CD4-positive, alpha-beta T cell (primary cell): ENCODE results near the gene GNE. TPM values are rescaled to one million over a fixed set of nuclear protein-coding genes. Genes with fewer than 3 reads are reported as not detected.

Experiments
- ATAC-seq: fragments of 200-7000 bp; cut with Tn5 transposase; one replicate; pipeline ENCODE4 v1.10.0; 2022; ENCODE audit warnings: mild to moderate bottlenecking; ENCODE audit not compliant: poor library complexity
- CTCF ChIA-PET: fragments of 350-600 bp; sonication (Branson Sonifier 250); formaldehyde crosslinking; loops from one replicate; lab custom pipeline; 2021; ENCODE audit warnings: antibody characterized with exemption, inconsistent platforms; lab: Charles Lee
- POLR2A ChIA-PET: fragments of 350-600 bp; sonication (Branson Sonifier 250); formaldehyde crosslinking; loops from one replicate; lab custom pipeline; 2021; ENCODE audit warnings: antibody characterized with exemption, inconsistent platforms; lab: Charles Lee
- DNase-seq, 14 experiments: peaks; one replicate each; pipeline ENCODE4 v3.0.0-alpha.2; 2013 to 2020; ENCODE audit warnings: mixed read lengths in 2 of 14
- H3K27ac ChIP-seq, 2 donors: one replicate each; pipeline versions ENCODE4 v1.5.1 to v1.7.0; 2013; ENCODE audit warnings: low read length in 2 of 2, low read depth in 1 of 2, mild to moderate bottlenecking in 1 of 2
- H3K27me3 ChIP-seq, 2 experiments: 1 replicate in 1 of 2; 2 replicates in 1 of 2; pipeline versions ENCODE4 v1.6.1 to v1.7.0; 2013; ENCODE audit warnings: low read length in 2 of 2, control low read depth in 1 of 2, mild to moderate bottlenecking in 1 of 2, moderate library complexity in 1 of 2; ENCODE audit not compliant: insufficient read depth in 2 of 2, control insufficient read depth in 1 of 2
- H3K36me3 ChIP-seq: one replicate; pipeline ENCODE4 v1.6.1; 2013; ENCODE audit warnings: low read length, control low read depth; ENCODE audit not compliant: insufficient read depth
- H3K4me1 ChIP-seq: one replicate; pipeline ENCODE4 v1.6.1; 2013; ENCODE audit warnings: low read length, control low read depth; ENCODE audit not compliant: insufficient read depth
- H3K4me3 ChIP-seq: one replicate; pipeline ENCODE4 v1.5.1; 2013; ENCODE audit warnings: mild to moderate bottlenecking, low read length, moderate library complexity
- H3K9me3 ChIP-seq, 2 experiments: 1 replicate in 1 of 2; 2 replicates in 1 of 2; pipeline versions ENCODE4 v1.6.1 to v1.7.0; 2013; ENCODE audit warnings: low read length in 2 of 2, mild to moderate bottlenecking in 2 of 2, control low read depth in 1 of 2, moderate library complexity in 1 of 2; ENCODE audit not compliant: control insufficient read depth in 1 of 2, insufficient read depth in 1 of 2
- H3K27ac Mint-ChIP-seq: one replicate; pipeline ENCODE4 v1.8.0; 2020; ENCODE audit warnings: mixed read lengths
- H3K27me3 Mint-ChIP-seq: one replicate; pipeline ENCODE4 v1.8.0; 2021; ENCODE audit warnings: mixed read lengths
- H3K36me3 Mint-ChIP-seq: one replicate; pipeline ENCODE4 v1.8.0; 2021; ENCODE audit warnings: low read depth, mixed read lengths
- H3K4me1 Mint-ChIP-seq: one replicate; pipeline ENCODE4 v1.8.0; 2021; ENCODE audit warnings: low read depth, mixed read lengths
- H3K4me3 Mint-ChIP-seq: one replicate; pipeline ENCODE4 v1.8.0; 2020; ENCODE audit warnings: mild to moderate bottlenecking, mixed read lengths
- H3K9me3 Mint-ChIP-seq: one replicate; pipeline ENCODE4 v1.8.0; 2020; ENCODE audit warnings: mixed read lengths
- CTCF ChIP-seq: fragments of 200-600 bp; IDR thresholded peaks from one replicate; pipeline ENCODE4 v1.8.0; 2022; ENCODE audit warnings: antibody characterized with exemption, mild to moderate bottlenecking
- intact Hi-C, 2 experiments: fragments of 100-400 bp; cut with DNase I in 1 of 2; cut with micrococcal nuclease in 1 of 2; formaldehyde crosslinking; loops; one replicate each; pipeline versions ENCODE4 v1.15.1 to v1.9.0; 2023 to 2025; cut with DNase I, micrococcal nuclease
- total RNA-seq, 174 experiments: library from RNA in 2 of 174; stranded (reverse) in 2 of 174; gene quantifications; one replicate each; pipeline ENCODE4 v1.2.3 and lab custom pipeline; 2021 to 2026

GNE gene
- total RNA-seq, 2 experiments from 2014 or later, result 12.5 to 14.6 TPM

- intact Hi-C loops, result no loop called here
- no peak for TF ChIP-seq CTCF
- POLR2A ChIA-PET, result no interaction called here
- peaks cover 35% of the 10 kb centered on the region for H3K36me3 ChIP-seq
- Mint-ChIP-seq H3K27ac (no peak overlapping the region), H3K4me1 (no peaks in the 10 kb centered on the region), H3K36me3 (peaks cover 69% of the 10 kb centered on the region), H3K4me3 (no peak overlapping the region), H3K9me3 (no peaks in the 10 kb centered on the region), H3K27me3 (no peaks in the 10 kb centered on the region)
- DNase-seq, result no peak
- no peaks in the 10 kb centered on the region for H3K9me3 ChIP-seq
- no peaks in the 10 kb centered on the region for H3K27me3 ChIP-seq
- no peaks in the 10 kb centered on the region for H3K4me1 ChIP-seq
- no peak for ATAC-seq
- no peak overlapping the region for H3K4me3 ChIP-seq
- CTCF ChIA-PET, result interaction anchor here (0.5 kb wide), 1 partner anchor 9 kb away, joined by 3 read pairs; no protein-coding TSS in a partner anchor
- no peak overlapping the region for H3K27ac ChIP-seq
Measured at GRCh38 chr9:36237230-36237629, 21.0 kb downstream of the GNE start.

- H3K4me3 Mint-ChIP-seq, result no peak overlapping the region
- Histone ChIP-seq H3K4me3 (no peak overlapping the region), H3K36me3 (peaks cover 79% of the 10 kb centered on the region), H3K27ac (no peak overlapping the region), H3K27me3 (no peaks in the 10 kb centered on the region), H3K9me3 (peaks cover 7 to 15% of the 10 kb centered on the region in 2 experiments), H3K4me1 (peaks cover 15% of the 10 kb centered on the region)
- intact Hi-C loops, result no loop called here
- CTCF ChIA-PET, result no interaction called here
- peaks cover 26% of the 10 kb centered on the region for H3K4me1 Mint-ChIP-seq
- H3K9me3 Mint-ChIP-seq, result peaks cover 4% of the 10 kb centered on the region
- DNase-seq, result no peak
- H3K36me3 Mint-ChIP-seq, result peaks cover 86% of the 10 kb centered on the region
- no peaks in the 10 kb centered on the region for H3K27me3 Mint-ChIP-seq
- POLR2A ChIA-PET, result no interaction called here
- no peak for ATAC-seq
- no peak overlapping the region for H3K27ac Mint-ChIP-seq
- no peak for TF ChIP-seq CTCF
Measured at GRCh38 chr9:36222449-36222848, 35.8 kb downstream of the GNE start.

GRCh38 chr9:36221667-36222066, 36.6 kb downstream of the GNE start:
- H3K9me3 ChIP-seq, result peaks cover 7 to 15% of the 10 kb centered on the region in 2 experiments
- no peak overlapping the region for H3K27ac ChIP-seq
- no peaks in the 10 kb centered on the region for H3K27me3 ChIP-seq
- intact Hi-C loops, result no loop called here
- TF ChIP-seq CTCF, result no peak
- Mint-ChIP-seq H3K36me3 (peaks cover 86% of the 10 kb centered on the region), H3K4me3 (no peak overlapping the region), H3K9me3 (peaks cover 4% of the 10 kb centered on the region), H3K27ac (no peak overlapping the region), H3K27me3 (no peaks in the 10 kb centered on the region), H3K4me1 (peaks cover 30% of the 10 kb centered on the region)
- peaks cover 19% of the 10 kb centered on the region for H3K4me1 ChIP-seq
- ChIA-PET POLR2A (no interaction called here), CTCF (no interaction called here)
- H3K36me3 ChIP-seq, result peaks cover 79% of the 10 kb centered on the region
- ATAC-seq (no peak), DNase-seq (no peak)
- H3K4me3 ChIP-seq, result no peak overlapping the region
